ENCODE data around the gene BARX1.
A peak's percentile ranks its signal among the peaks of the same experiment; 100 is the strongest.
"Not testable (repeated sequence)": the region's sequence is repeated elsewhere in the genome, so short reads cannot be mapped to it uniquely, and the experiment has no call there.

BARX1 gene

DNA sequence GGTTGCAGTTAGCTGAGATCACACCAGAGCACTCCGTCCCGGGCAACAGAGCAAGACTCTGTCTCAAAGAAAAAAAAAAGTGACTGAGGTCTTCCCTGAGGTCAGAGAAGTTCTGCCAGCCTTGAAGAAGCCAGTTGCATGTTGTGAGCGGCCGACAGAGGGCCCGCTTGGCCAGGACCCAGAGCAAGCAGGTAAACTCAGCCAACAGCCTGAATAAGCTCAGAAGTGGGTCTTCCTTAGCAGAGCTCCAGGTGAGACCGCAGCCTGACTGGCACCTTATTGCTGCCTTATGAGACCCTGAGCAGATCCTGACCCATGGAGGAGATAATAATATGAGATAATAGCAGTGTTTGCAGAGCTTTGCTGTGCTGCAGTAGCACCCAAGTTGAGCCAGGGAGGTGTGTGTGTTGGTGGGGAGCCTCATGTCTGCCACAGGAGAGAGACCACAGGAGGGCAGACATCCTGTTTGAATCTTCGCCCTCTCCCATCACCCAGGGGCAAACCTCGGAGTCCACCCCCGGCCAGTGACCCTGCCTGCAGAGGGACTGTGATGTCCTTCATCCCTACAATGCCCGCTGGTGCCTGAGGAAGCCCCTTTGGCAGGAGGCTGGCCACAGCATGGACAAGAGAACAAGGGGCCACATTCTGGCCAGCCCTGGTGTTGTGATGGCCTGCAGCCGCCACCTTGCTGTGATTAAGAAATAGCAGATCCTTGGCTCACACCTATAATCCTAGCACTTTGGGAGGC lies 10.8 kb upstream of the BARX1 start:
- no peak for DNase-seq (ENCODE audit: low read depth)

DNA sequence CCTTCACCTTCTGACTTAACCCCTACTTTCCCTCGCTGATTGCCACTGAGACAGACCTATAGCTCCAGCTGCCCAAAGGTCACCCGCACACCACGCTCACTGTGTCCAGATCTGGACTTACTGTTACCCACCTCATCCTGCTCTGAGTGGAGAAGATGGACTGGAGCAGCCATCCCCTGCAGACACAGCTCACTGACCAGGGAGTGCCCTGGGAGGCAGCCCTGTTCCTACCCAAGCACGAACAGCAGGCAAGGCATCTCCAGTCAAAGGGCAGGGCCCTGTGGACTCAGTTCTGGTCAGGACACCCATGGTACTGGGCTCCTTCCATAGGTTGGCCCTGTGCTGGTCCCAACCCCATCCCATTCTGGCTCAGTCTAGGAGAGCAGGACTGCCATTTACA lies 9.5 kb upstream of the BARX1 start:
- DNase-seq (ENCODE audit: low read depth): no peak

DNA sequence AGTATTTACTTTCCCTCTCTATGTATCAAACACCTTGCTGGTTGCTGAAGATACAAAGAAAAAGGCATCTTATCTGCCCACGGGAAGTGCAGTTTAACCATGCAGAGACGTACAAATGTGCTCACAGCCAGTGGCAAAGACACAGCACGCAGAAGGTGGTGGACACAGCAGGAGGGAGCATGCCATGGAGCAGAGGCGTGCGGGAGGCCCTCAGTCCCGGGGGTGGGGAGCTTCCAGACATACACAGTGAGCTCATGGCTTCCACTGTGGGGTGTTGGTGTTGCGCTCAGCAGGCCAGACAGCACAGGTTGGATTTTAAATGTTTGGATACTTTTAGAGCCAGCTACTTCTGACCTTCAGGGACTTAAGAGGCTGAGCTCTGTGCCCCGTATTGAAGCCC lies 8.8 kb upstream of the BARX1 start:
- no peak for DNase-seq (ENCODE audit: low read depth)

DNA sequence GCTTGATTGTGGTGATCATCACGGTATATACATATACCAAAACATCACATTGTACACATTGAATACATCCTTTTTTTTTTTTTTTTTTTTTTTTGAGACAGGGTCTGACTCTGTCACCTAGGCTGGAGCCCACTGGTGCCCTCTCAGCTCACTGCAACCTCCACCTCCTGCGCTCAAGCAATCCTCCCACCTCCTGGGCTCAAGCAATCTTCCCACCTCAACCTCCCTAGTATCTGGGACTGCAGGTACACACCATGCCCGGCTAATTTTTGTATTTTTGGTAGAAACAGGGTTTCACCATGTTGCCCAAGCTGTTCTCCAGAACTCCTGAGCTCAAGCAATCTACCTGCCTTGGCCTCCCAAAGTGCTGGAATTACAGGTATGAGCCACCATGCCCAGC lies 8.3 kb upstream of the BARX1 start:
- not testable (repeated sequence) for DNase-seq (ENCODE audit: low read depth)

DNA sequence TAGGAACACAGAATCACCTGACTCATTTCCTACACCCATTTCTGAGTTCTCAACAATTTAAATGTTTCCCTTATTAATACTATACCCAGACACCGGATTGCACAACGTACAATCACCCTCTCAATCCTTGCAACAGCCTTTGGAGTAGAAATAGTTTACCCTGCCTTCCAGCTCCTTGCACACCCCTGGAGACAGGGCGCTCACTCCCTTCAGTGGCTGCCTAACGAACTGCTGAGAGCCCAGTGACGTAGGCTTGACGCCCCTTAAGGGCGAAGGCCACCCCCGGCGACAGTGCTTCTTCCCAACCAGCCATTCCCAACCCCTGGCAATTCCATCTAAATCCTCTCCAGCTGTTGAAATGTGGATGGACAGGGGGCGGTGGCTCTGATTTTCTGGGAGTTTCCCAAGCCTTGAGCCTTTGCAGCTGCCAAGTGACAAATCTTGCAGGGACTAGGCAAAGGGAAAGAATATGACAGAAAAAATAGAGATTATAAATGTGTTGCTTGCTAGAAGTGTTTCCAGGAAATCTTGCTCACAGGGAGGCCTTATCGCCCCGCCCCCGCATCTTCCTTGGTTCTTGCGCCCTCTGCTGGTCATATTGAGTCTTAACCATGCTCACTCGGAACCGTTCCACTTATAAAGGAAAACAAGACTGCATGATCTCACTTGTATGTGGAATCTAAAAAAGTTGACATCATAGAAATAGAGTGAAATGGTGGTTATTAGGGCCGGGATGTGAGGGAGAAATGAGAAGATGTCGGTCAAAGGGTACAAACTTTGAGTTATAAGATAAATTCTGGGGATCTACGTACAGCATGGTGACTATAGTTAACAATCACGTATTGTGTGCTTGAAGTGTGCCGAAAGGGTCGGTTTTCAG lies 7.6 kb upstream of the BARX1 start:
- DNase-seq (ENCODE audit: low read depth): peak; percentile 51

DNA sequence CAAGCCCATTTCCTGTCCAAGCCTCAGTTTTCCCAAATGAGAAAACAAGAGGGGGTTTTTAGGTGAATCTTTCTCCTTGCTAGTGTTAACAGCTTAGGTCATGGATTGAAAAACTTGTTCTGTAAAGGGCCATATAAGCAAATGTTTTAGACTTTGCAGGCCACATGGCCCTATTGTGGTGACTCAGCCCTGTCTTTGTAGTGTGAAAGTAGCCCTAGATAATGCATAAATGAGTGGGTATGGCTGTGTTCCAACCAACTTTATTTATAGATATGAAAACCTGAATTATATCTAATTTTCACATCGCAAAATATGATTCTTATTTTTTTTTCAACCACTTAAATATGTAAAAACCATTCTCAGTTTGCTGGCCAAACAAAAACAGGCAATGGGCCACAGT lies 6.9 kb upstream of the BARX1 start:
- no peak for DNase-seq (ENCODE audit: low read depth)

DNA sequence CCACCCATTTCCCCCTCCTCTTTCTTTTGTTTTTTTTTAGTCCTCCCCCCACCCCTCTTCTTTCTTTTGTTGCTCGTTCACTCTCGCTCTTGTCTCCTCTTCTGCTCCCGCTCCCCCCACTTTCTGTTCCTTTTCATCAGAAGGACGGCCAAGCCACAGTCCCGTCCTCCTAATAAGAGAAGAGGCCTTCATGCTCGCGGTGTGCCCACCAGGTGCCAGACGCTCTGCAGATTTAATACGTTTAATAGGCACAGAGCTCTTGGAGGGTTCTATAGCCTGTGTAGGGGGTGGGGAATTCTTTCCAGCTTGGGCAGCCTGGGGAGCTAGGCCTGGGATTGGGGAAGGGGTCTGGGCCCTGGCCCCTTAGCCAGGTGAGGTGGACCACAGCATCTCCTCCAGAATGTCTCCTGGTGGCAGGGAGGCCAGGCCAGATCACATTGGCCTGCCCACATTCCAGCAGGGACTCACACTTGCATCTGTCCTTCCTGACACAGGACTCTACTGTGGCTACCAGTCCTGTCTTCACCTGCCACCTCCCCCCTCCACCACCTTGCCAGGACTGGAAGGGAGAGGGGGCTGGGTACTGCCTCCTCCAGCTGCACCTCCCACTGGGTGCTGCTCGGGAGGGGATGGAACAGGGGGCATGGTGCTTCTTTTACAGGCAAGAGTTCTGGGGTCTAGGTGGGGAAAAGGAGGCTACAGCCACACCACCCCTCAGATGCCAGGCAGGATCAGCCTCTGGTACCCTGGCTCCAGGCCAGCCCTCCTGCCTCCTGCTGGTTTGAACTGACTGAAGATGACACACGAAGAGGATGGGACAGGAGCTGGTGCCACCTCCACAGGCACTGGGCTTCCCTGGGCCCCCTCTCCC lies 6.1 kb upstream of the BARX1 start:
- no peak for DNase-seq (ENCODE audit: low read depth)

DNA sequence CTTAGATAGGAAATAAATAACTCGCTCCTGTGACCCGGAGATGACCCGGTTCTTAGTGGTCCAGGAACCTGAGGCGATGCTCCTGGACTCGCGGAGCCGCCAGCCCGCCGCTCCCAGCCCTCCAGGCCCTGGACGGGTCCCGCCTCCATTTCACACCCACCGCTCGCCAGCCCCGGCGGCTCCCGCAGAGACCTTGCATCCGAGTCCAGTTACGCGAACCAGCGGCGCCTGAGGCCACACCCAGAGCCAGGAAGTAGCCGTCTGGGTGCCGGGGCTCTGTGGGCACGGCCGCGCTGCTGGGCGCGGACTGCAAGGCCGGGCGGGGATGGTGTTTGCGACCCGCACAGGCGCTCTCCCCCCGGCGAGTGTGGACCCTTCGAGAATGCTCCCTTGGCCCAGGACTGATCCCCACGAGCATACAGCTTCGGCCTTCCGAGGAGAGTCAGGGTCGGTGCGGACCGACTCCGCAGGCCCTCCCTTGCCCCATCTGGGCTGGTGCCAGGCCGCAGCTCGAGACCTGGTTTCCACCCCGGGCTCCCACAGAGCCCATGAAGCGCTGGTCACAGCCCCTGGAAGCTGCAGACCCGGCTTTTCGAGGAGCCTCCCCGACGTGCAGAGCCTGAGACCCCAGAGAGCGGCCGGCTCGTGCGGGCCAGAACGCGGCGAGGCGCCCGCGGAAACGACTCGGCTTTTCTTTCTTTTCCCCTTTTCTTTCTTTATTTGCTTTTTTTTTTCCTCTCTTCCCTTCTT lies 5.2 kb upstream of the BARX1 start:
- no peak for DNase-seq (ENCODE audit: low read depth)

DNA sequence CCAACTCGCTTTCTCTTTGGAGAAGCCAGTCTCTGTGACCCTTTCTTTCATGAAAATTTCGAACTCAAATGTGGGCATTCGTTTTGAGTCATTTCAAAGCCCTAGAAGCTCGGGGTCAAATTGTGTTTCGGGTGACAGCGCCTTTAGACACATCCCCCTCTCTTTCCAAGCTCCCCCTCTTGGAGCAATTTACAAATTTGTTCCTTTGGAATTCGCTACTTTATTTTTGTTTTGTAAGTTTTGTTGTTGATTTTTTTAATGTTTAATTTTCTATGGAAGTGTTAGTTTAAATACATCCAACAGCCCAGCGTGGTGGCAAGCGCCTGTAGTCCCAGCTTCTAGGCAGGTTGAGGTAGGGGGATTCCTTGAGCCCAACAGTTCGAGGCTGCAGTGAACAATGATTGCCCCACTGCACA lies 4.6 kb upstream of the BARX1 start:
- DNase-seq (ENCODE audit: low read depth): no peak

DNA sequence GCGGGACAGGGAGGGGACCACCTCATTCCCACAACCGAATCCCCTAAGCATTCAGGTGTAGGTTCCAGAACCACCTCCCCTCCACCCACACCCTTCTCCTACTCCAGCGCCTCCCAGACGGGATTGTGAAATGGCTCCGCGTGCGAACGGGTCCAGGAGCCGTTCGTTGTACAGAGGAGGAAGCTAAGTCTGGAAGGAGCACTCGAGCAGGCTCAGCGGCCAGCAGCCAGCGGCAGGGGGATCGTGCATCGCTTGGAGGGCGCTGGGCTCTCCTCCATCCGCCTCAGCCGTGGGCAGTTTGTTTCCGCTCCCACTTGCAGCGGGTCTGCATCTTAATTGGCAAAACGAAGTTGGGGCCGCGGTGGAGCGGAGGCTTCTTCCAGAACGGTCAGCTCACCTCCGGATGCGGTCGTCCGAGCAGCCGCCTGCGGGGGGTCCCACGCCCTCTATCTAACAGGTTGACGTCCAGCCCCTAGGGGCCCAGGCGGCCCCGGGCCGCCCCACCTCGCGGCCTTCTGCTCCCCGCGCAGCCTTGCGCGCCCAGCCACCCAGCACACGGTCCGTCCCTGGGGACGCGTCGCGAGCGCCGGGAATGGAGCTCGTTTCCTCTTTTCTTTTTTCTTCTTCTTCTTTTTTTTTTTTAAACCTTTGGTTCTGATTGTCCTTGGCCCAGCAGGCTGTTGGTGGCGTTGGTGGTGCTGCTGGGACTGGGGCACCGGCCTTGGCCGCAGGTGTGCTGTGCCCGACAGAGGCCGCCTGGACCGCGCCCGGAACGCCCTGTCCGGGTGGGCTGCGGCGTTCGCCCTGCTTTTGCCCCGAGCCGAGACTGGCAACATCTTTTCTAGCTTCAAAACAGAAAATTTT lies 3.9 kb upstream of the BARX1 start:
- no peak for DNase-seq (ENCODE audit: low read depth)

DNA sequence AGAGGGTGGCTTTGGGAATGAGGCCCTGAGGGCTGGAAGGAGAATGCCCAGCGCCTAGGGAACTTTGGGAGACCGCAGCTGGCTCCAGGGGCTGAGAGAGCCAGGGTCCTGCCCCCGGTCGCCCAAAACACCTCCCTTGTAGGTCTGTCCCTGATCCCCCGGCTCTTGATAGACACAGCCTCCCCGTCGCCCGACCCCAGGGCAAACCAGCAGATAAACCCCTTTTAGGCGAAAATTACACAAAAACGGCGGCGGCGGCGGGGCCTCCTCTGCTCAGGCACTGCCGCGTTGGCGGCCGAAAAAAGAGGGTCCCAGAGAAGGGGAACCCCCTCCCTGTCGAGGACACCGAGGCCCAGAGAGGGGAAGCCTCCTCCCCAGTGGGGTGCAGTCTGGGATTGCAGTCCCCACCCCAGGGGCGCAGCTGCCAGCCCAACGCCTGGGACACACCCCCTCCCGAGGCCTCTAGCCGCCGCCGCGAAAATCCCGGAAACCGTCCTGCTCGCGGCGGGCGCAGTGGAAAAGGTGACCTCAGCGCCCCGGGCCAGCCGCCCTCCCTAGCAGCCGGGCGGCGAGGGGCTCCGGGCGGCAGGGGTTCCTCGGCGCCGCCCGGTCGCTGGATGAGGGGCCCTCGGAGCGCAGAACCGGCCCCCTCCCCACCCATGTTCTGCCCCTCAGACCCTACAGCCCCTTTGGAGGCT lies 3.1 kb upstream of the BARX1 start:
- no peak for DNase-seq (ENCODE audit: low read depth)

DNA sequence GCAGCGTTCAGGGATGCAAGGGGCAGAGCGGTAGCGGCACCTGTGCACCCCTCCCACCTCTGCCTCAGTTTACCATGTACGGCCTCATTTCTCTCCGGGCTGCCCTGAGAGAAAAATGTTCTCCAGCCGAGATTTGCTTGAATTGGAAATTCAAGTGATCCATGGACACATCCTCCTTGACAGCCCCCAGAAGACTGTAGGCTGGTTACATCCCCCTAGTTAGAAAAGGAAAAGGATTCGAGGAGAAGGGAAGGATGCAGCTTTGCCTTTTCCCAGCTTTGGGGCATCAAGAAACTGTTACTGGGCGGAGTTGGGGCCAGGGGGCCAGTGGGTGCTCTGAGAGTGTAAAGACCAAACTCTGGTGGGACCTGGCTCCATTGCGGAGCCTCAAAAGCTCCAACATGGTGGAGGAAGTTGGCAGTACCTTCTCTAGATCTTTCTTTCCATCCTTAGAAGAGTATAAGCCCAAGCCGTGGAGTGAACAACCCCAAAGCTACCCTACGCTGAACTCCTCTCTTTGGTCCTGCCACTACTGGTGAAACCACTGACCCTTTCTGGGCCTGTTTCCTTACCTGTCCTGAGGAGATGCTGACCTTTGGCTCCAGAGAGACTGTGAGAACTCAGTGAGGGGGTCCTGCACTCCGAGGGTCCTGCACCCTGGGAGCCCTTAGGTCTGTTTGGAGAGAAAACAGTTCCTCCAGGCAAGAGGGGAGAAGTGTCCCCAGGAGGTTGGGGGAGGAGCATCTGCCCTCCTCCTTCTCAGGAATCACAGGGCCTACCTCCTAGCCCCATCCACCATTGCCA lies 1.0 kb upstream of the BARX1 start:
- no peak for DNase-seq (ENCODE audit: low read depth)

DNA sequence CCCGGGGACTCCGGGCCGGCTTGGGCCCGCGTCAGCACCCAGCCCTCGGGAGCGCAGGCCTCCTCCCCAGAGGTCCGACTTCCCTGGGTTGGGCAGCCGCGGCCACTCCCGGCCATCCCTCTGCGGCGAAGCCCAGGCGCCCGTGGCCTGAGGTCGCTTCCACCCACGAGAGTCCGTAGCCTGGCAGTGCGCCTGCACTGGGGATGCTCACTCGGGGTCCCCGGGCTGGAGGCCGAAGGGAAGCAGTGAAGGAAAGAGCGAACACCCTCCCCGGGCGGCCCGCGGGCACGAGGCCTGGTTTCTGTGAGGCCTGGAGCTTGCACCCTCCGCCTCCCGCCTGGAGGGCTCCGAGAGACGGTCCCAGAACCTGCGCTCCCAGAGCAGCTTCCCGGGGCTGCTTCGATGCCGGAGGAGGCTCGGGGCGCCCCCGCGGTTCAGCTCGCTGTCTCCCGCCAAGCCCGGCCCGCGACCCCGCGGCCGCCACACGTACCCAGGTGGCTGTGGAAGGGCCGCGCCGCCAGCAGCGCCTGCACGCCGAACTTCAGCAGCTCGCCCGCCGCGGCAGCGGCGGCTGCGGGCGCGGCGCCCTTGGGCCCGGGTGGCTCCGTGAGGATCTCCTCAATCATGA lies 607 bp downstream of the BARX1 start:
- DNase-seq (ENCODE audit: low read depth): no peak

DNA sequence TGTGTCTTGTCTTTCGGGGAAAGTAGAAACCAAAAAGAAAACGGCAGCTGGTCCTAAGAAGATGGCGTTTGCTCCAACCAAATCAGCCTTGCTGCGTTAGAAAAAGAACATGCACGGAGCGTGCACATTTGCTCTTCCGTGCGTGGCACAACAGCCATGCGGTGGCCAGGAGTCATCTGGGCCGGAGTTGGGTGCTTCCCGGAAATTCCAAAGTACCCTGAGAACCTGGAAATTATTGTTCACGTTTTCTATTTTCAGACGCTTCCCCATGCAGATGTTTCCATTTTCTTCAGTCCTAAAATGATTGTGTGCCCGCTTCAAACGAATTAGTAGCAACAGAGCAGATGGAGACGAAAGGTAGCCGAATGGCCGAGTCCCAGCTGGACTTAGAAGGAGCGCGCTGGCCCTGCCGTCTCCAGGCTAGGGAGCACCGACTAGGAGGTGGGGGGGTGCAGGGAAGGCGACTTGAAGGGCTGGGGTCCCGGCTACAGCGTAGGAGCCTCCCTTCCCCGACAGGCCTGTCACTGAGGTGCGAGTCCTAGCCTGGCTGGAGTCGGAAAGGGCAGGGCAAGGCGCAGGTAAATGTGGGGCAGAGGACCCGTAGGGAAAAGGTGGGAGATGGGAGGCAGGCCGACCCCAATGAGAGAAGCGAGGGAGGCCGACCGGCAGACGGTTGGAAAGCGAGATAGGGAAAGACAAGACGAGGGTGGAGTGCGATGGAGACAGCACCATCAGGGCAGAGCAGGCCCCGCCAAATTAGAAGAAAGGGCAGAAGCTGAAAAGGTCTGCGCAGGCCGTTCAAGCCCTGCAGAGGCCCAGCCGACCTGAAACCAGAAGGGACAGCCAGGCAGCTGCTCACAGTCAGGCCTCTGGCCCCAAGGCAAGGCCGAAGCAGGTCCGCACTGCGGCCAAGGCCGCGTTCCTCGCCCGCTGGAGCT lies 1.4 kb downstream of the BARX1 start:
- DNase-seq (ENCODE audit: low read depth): no peak

DNA sequence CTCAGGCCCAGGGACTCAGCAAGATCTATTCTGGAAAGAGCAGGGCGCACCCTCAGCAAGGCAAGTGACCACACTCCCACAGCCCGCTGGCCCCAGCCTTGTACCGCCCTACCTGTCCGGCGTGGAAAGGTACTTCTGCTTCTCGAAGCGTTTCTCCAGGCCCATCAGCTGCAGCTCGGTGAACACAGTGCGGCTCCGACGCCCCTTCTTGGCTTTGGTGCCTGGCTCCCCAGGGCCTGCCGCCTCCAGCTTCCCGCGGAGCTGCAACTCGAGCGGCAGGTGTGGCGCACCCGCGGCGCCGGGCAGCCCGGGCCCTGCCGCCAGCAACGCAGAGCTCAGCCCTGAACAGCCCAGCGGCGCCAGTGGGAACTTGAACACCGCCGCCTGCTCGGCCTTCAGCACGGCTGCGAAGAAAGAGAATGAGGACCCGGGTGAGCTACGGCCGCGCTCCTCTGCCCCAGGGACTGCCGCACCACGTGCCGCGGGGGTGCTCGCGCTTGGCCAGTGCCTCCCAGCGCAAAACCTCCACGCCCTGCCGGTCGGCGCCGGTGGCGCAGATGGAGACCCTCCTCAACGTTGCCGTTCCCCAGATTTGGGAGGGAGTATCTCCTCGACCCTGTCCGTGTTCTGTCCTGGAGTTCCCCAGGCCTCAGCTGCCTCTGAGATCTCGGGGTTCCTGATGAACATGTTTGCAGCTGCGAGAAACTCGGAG lies 2.2 kb downstream of the BARX1 start:
- no peak for DNase-seq (ENCODE audit: low read depth)

DNA sequence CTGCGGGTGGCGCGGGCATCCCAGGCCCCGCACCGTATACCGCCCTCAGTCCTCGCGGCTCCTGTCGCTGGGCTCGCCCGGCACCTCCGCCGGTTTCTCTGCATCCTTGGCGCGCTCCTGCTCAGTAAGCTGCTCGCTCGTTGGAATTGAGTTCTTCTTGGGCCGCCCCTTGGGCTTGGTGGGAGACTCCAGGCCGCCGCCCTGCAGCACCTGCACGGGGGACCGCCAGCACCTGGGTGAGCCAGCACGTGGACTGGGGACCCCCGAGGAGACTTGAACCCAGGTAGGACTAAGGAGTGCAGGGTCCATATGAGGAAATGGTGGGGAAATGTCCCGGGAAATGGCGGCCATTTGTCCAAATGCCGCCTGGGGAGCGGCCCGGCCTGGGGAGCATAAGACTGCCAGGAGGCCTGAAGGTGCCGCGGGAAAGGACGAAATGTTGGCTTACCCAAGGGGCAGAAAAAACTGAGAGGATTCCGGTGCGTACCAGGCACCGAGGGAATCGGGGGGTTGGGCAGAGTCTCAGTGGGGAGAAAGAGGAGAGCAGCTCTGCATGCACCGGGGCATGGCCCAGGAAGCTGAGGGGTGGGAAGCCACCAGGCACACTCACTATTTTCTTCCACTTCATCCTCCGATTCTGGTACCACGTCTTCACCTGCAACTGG lies 2.9 kb downstream of the BARX1 start:
- no peak for DNase-seq (ENCODE audit: low read depth)

Data from stimulated activated CD8-positive, alpha-beta memory T cell treated with anti-CD3 and anti-CD28 coated beads, Interleukin-12 subunit alpha, Interleukin-12 subunit beta, amount 100 ng/mL, for 4 hours (primary cell).